GM12878 (cell line): Measurements from ENCODE around the gene OCRL. TPM values are rescaled to one million over a fixed set of nuclear protein-coding genes. Genes with fewer than 3 reads are reported as not detected.

Experiments
- ATAC-seq: fragments of 200-7000 bp; cut with Tn5 transposase; 3 replicates; pipeline ENCODE4 v1.9.1; 2020; ENCODE audit warnings: mild to moderate bottlenecking, moderate library complexity
- BruUV-seq: library from RNA; stranded (reverse); fragments of 400-500 nt; replicated peaks from 2 replicates; lab custom pipeline; 2021; lab: Mats Ljungman, UMichigan
- CTCF ChIA-PET: fragments of 300-600 bp; sonication (Branson Sonifier 250); formaldehyde crosslinking; extraction: SDS; loops from one replicate; lab custom pipeline; 2021; ENCODE audit warnings: inconsistent platforms; lab: Yijun Ruan, JAX
- POLR2A ChIA-PET: fragments of 350-600 bp; formaldehyde crosslinking; extraction: SDS; loops from one replicate; lab custom pipeline; 2021; ENCODE audit warnings: inconsistent platforms; lab: Charles Lee
- RAD21 ChIA-PET: fragments of 300-600 bp; sonication (Branson Sonifier 250); formaldehyde crosslinking; loops from one replicate; lab custom pipeline; 2023; ENCODE audit warnings: antibody characterized with exemption; ENCODE audit not compliant: unreplicated experiment; lab: Charles Lee
- SMC1A ChIA-PET: fragments of 300-600 bp; sonication (Branson Sonifier 250); formaldehyde crosslinking; loops from one replicate; lab custom pipeline; 2023; ENCODE audit not compliant: unreplicated experiment, uncharacterized antibody; lab: Charles Lee
- DNase-seq: peaks from one replicate; pipeline ENCODE4 v3.0.0-alpha.2; 2011; ENCODE audit warnings: low read depth, low spot score
- FAIRE-seq: peaks from 3 replicates; lab custom pipeline; 2011; peaks lifted over from hg19 to GRCh38; lab: Jason Lieb, UNC
- H2AFZ ChIP-seq: 2 replicates; pipeline ENCODE4 v1.6.0; 2011; ENCODE audit warnings: low read depth, low read length, control low read depth; ENCODE audit not compliant: control insufficient read depth
- H3K27ac ChIP-seq: 2 replicates; pipeline ENCODE4 v1.5.1; 2011; ENCODE audit warnings: control low read depth; ENCODE audit not compliant: control insufficient read depth, insufficient read depth
- H3K27me3 ChIP-seq, 2 experiments: replicated peaks in 1 of 2; 2 replicates each; pipeline versions ENCODE4 v1.6.0 to v1.6.1; 2011; ENCODE audit warnings: low read length in 1 of 2; ENCODE audit not compliant: control insufficient read depth in 2 of 2, insufficient read depth in 2 of 2
- H3K36me3 ChIP-seq, 2 experiments: 2 replicates each; pipeline ENCODE4 v1.5.1; 2011; ENCODE audit warnings: low read length in 1 of 2; ENCODE audit not compliant: control insufficient read depth in 2 of 2, insufficient read depth in 2 of 2
- H3K4me1 ChIP-seq: 2 replicates; pipeline ENCODE4 v1.6.1; 2011; ENCODE audit warnings: mild to moderate bottlenecking, low read length, moderate library complexity, mixed read lengths; ENCODE audit not compliant: control insufficient read depth, insufficient read depth
- H3K4me2 ChIP-seq: 2 replicates; pipeline ENCODE4 v1.6.0; 2011; ENCODE audit warnings: control low read depth; ENCODE audit not compliant: control insufficient read depth, insufficient read depth
- H3K4me3 ChIP-seq: fragments of 200-600 bp; sonication (generic); 2 replicates; pipeline ENCODE4 v1.5.1; 2016
- H3K79me2 ChIP-seq: 2 replicates; pipeline ENCODE4 v1.6.0; 2011; ENCODE audit warnings: low read length; ENCODE audit not compliant: control insufficient read depth, insufficient read depth
- H3K9ac ChIP-seq: 2 replicates; pipeline ENCODE4 v1.8.0; 2011; ENCODE audit warnings: low read length, control low read depth, mixed read lengths; ENCODE audit not compliant: control insufficient read depth, insufficient read depth
- H3K9me3 ChIP-seq: replicated peaks from 3 replicates; pipeline ENCODE4 v1.5.1; 2011; ENCODE audit warnings: mild to moderate bottlenecking, low read length; ENCODE audit not compliant: control insufficient read depth, insufficient read depth
- H4K20me1 ChIP-seq: 2 replicates; pipeline ENCODE4 v1.6.0; 2011; ENCODE audit not compliant: control insufficient read depth, insufficient read depth
- BCL3 ChIP-seq: IDR thresholded peaks from 2 replicates; pipeline ENCODE4 v1.6.1; 2011; ENCODE audit warnings: borderline replicate concordance, low read depth, mild to moderate bottlenecking, moderate library complexity, low read length; ENCODE audit not compliant: insufficient read depth, poor library complexity, severe bottlenecking
- CEBPB ChIP-seq, 2 experiments: fragments of 150-350 bp in 1 of 2; IDR thresholded peaks; 2 replicates each; pipeline ENCODE4 v1.6.1; 2012 to 2014; ENCODE audit warnings: low read depth in 2 of 2, low read length in 2 of 2, borderline replicate concordance in 1 of 2, inconsistent platforms in 1 of 2
- CHD2 ChIP-seq: IDR thresholded peaks from 2 replicates; pipeline ENCODE4 v1.6.1; 2011; ENCODE audit warnings: low read depth, low read length, improper control_type of control experiment, borderline replicate concordance
- EZH2 ChIP-seq: IDR thresholded peaks from 2 replicates; pipeline ENCODE4 v1.6.1; 2012; ENCODE audit warnings: low read depth, mild to moderate bottlenecking, control low read depth, inconsistent platforms, low read length, borderline replicate concordance; ENCODE audit not compliant: control insufficient read depth
- HDAC6 ChIP-seq: fragments of 200-600 bp; sonication (generic); IDR thresholded peaks from one replicate; pipeline ENCODE4 v1.8.0; 2017; ENCODE audit warnings: antibody characterized with exemption; ENCODE audit not compliant: unreplicated experiment
- KLF5 ChIP-seq: fragments of 450-650 bp; IDR thresholded peaks from 2 replicates; pipeline ENCODE4 v1.6.1; 2014; ENCODE audit warnings: mild to moderate bottlenecking; ENCODE audit not compliant: partially characterized antibody
- MLLT1 ChIP-seq: fragments of 450-650 bp; IDR thresholded peaks from 2 replicates; pipeline ENCODE4 v1.6.1; 2016; ENCODE audit warnings: mild to moderate bottlenecking
- NRF1 ChIP-seq: conservative IDR thresholded peaks from 2 replicates; pipeline ENCODE4 v1.6.1; 2011; ENCODE audit warnings: mild to moderate bottlenecking, low read depth, low read length, improper control_type of control experiment
- PBX3 ChIP-seq: IDR thresholded peaks from 2 replicates; pipeline ENCODE4 v1.6.1; 2011; ENCODE audit warnings: mild to moderate bottlenecking, low read depth, low read length, moderate library complexity; ENCODE audit not compliant: insufficient replicate concordance
- RBBP5 ChIP-seq: fragments of 200-600 bp; sonication (generic); conservative IDR thresholded peaks from 2 replicates; pipeline ENCODE4 v1.6.1; 2016
- RCOR1 ChIP-seq: conservative IDR thresholded peaks from 2 replicates; pipeline ENCODE4 v1.6.1; 2012; ENCODE audit warnings: low read depth, low read length, improper control_type of control experiment
- SKIL ChIP-seq: fragments of 450-650 bp; IDR thresholded peaks from 2 replicates; pipeline ENCODE4 v1.6.1; 2017; ENCODE audit warnings: mild to moderate bottlenecking, low read depth, inconsistent platforms; ENCODE audit not compliant: poor library complexity, severe bottlenecking
- STAT1 ChIP-seq: fragments of 450-650 bp; conservative IDR thresholded peaks from 2 replicates; pipeline ENCODE4 v1.6.1; 2014; ENCODE audit warnings: antibody characterized with exemption, mild to moderate bottlenecking
- SUPT20H ChIP-seq: IDR thresholded peaks from 2 replicates; pipeline ENCODE4 v1.6.1; 2011; ENCODE audit warnings: low read depth, mild to moderate bottlenecking, low read length, moderate library complexity, borderline replicate concordance; ENCODE audit not compliant: control insufficient read depth
- TARDBP ChIP-seq: IDR thresholded peaks from 2 replicates; pipeline ENCODE4 v1.6.1; 2016; ENCODE audit warnings: borderline replicate concordance
- WGBS: methylation state at CpG from one replicate; pipeline ENCODE4 v1.1.6; 2016; ENCODE audit warnings: low lambda C conversion rate; ENCODE audit not compliant: insufficient replicate concordance, insufficient coverage; ENCODE audit errors: missing lambda C conversion rate; 5-methylcytosine and 5-hydroxymethylcytosine counted together
- in situ Hi-C: fragments of 300-500 bp; cut with MboI; formaldehyde crosslinking; loops from 9 replicates; pipeline ENCODE4 v1.14.3; 2018; ENCODE audit warnings: mixed read lengths
- intact Hi-C: fragments of 100-400 bp; cut with micrococcal nuclease; formaldehyde crosslinking; loops from one replicate; pipeline ENCODE4 v1.14.2; 2022; ENCODE audit not compliant: unreplicated experiment
- polyA plus RNA-seq, 11 experiments: library from polyadenylated mRNA; depleted of rRNA in 4 of 11; unstranded in 6 of 11; stranded (reverse) in 5 of 11; fragments of >200 nt; fragmentation: Nextera tagmentation in 4 of 11; fragmentation: Illumina TruSeq in 1 of 11; extraction: Ambion mirVana in 4 of 11; extraction: Trizol in 1 of 11; gene quantifications; 1 replicate in 1 of 11; 2 replicates in 10 of 11; pipeline versions ENCODE4 v1.2.1 to v1.2.3, GENCODE V29; 2011 to 2016; ENCODE audit warnings: inconsistent platforms in 2 of 11, missing spikeins in 2 of 11, low read depth in 1 of 11
- total RNA-seq, 4 experiments: library from RNA; depleted of rRNA in 3 of 4; stranded (reverse); fragments of >200 nt in 3 of 4; fragmentation: Illumina TruSeq in 1 of 4; extraction: Trizol in 1 of 4; gene quantifications; 2 replicates each; pipeline versions ENCODE4 v1.2.1 to v1.2.3, GENCODE V29; 2013 to 2021

The OCRL gene
- total and polyA plus RNA-seq, 10 of the 15 experiments (the other 5 are each of a cell fraction or from before 2014, with no cell fraction given) = 0.53 to 4.4 (median 2.3) TPM

- H3K27me3 ChIP-seq = no peaks in the 10 kb centered on the region; a peak in 1 of 4 replicates
- FAIRE-seq (no peak), ATAC-seq (no peak), DNase-seq (no peak)
- intact Hi-C loops (no loop called here), in situ Hi-C loops (loop anchor here (25.0 kb wide), 2 partner anchors 439 to 564 kb away; no protein-coding TSS in a partner anchor)
- 40% methylated on average over 10 of the region's 10 CpGs for WGBS
- SMC1A ChIA-PET = interaction anchor here (0.6 kb wide), 1 partner anchor 15 kb away, joined by 4 read pairs; no protein-coding TSS in a partner anchor
- no peaks in the 10 kb centered on the region for H4K20me1 ChIP-seq
- H3K4me3 ChIP-seq = no peak overlapping the region
- H3K36me3 ChIP-seq = no peaks in the 10 kb centered on the region
- H2AFZ ChIP-seq = no peak overlapping the region
- no peak overlapping the region for H3K27ac ChIP-seq
- H3K79me2 ChIP-seq = no peaks in the 10 kb centered on the region
- POLR2A ChIA-PET = no interaction called here
- no peaks in the 10 kb centered on the region; the same call in 2 of the 3 replicates for H3K9me3 ChIP-seq
- CTCF ChIA-PET = interaction anchor here (0.9 to 1.5 kb wide), 2 partner anchors 13 to 15 kb away, joined by 3 read pairs; no protein-coding TSS in a partner anchor
- no peak overlapping the region for H3K4me2 ChIP-seq
- RAD21 ChIA-PET = no interaction called here
- H3K4me1 ChIP-seq = no peaks in the 10 kb centered on the region
- no TSS peak for BruUV-seq
- H3K9ac ChIP-seq = no peak overlapping the region
- TF ChIP-seq MLLT1 (no peak), NRF1 (no peak), RCOR1 (no peak), HDAC6 (no peak), CHD2 (no peak), STAT1 (no peak), SKIL (no peak), CEBPB (IDR thresholded peaks at IDR 0.05; ENCODE audit: borderline replicate concordance in 1 of 2, low read depth in 2 of 2, low read length in 2 of 2) (no peak), PBX3 (no peak), RBBP5 (no peak), BCL3 (no peak), SUPT20H (no peak), TARDBP (no peak), EZH2 (no peak), KLF5 (no peak)
Observed at GRCh38 chrX:129622757-129623301, 82.8 kb downstream of the OCRL start.
